NCI-H524 (cell line): ENCODE data around the gene TWF2.

Experiments used
- DNase-seq, 2 experiments: peaks; one replicate each; lab custom pipeline; 2025; lab: John Stamatoyannopoulos, UW

Gene TWF2

DNA sequence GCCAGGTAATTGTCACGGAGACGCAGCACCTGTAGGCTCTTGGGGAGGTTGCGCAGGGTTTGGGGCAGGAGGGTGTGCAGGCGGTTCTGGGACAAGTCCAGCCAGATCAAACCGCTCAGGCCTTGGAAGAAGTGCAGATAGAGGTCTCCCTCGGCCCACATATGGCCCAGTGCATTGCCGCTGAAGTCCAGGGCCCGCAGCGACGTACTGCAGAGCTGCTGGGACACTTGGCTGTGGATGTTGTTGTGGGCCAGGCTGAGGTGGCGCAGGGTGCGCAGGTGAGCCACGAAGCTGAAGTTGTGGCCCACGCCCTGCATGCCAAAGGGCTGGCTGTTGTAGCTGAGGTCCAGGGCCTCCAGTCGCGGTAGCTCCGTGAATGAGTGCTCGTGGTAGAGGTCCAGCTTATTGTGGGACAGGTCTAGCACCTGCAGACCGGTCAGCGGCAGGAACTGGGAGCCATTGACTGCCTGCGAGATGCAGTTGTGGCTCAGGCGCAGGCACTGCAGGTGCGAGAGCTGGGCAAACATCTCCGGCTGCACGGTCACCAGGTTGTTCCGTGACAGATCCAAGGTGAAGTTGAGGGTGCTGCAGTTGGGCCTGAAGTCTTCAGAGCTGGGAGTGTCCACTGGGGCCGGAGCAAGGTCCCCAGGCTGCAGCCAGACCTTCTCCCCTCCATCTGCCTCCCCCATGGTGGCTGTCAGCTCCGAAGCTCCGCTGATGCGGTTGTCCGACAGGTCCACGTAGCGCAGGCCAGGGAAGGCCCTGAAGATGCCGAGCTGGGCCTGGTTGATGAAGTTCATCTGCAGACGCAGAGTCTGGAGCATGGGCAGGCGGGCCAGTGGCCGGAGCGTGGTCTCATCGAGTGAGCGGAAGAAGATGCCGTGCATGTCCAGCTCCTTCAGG lies 16.4 kb downstream of the TWF2 start:
- DNase-seq: no peak

- no peak for DNase-seq
These were observed 17.2 kb downstream of the TWF2 start for GRCh38 chr3:52221563-52222318.

- no peak for DNase-seq
These were observed 17.8 kb downstream of the TWF2 start for GRCh38 chr3:52221141-52221562.

- peak; percentile 37 to 70 for DNase-seq
These were observed 18.5 kb downstream of the TWF2 start for GRCh38 chr3:52220380-52221026.

- DNase-seq: no peak
These were observed 19.9 kb downstream of the TWF2 start for GRCh38 chr3:52218937-52219650.

GRCh38 chr3:52218454-52218853 lies 20.5 kb downstream of the TWF2 start:
- no peak for DNase-seq

GRCh38 chr3:52218026-52218425 lies 20.9 kb downstream of the TWF2 start:
- DNase-seq: no peak

DNA sequence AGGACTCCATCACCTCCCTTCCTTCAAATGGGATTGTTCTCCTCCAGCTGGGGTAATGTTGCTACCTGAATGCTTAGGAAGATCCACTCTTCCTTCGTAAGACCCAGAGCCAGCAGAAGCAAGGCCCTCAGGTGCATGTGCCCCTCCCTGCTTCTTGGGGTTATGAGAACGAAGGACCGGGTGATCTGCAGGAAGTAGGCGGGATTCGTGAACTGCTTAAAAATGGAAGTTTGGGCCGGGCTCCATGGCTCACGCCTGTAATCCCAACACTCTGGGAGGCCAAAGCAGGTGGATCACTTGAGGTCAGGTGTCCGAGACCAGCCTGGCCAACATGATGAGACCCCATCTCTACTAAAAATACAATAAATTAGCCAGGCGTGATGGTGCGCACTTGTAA lies 21.6 kb downstream of the TWF2 start:
- DNase-seq: no peak

DNA sequence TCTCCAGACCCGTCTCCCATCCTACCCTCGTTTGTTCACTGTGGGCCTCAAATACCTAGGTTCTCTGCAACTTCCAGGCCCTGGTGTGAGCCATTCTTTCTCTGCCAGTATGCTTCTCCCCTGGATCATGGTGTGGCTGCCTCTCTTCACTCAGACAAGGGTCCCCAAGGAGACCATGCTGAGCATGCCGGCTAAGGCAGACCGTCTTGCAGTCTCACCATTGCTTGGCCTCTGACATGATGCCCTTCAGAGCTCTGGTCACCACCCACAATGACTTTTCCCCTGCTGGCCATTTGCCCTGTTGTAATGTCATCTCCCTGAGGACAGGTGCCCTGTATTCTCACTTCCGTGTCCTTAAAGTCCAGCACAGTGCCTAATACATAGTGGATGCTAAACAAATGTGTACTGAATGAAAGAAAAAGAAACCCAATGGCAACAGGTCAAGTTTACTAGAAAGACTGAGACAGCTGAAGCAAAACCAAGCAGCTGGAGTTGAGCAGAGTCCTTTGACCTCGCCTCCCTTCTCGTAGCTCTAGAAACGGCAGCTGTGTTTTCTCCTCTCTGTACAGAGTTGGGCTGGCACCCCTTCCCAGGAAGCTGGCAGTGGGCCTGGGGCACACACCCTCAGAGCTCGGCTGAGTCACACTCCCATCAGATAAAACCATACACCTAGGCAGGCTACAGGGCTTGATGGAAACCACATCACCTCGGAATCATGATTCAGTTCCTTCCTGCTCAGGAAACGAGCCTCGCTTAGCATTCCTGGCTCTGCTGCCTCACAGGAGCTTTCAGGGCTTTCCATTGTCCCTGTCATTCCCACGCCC lies 22.2 kb downstream of the TWF2 start:
- no peak for DNase-seq

- DNase-seq: no peak
These were observed 23.6 kb downstream of the TWF2 start for GRCh38 chr3:52215351-52215750.

GRCh38 chr3:52213901-52214300 lies 25.1 kb downstream of the TWF2 start:
- no peak for DNase-seq

GRCh38 chr3:52213005-52213404 lies 26.0 kb downstream of the TWF2 start:
- no peak for DNase-seq

- DNase-seq: no peak
These were observed 27.6 kb downstream of the TWF2 start for GRCh38 chr3:52211268-52211891.

- no peak for DNase-seq
These were observed 28.4 kb downstream of the TWF2 start for GRCh38 chr3:52210550-52211046.

- DNase-seq: no peak
These were observed 28.9 kb downstream of the TWF2 start for GRCh38 chr3:52210037-52210436.

DNA sequence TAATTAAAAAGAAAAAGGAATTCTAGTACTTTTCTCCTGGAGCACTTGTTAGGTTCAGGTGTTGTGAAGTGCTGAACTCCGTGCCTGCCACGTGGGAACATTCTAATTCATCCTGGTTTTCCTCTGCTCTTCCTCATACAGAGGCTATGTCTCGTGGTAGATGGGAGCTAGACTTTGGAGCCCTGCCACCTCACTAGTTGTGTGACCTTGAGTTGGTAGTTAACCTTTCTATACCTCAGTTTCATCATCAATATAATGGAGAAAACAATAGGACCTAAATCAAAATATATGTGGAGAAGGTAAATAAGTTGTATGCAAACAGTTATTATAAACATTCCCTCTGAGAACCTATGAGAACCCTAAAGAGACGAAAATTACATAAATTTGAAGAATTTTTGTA lies 30.4 kb downstream of the TWF2 start:
- no peak for DNase-seq

DNA sequence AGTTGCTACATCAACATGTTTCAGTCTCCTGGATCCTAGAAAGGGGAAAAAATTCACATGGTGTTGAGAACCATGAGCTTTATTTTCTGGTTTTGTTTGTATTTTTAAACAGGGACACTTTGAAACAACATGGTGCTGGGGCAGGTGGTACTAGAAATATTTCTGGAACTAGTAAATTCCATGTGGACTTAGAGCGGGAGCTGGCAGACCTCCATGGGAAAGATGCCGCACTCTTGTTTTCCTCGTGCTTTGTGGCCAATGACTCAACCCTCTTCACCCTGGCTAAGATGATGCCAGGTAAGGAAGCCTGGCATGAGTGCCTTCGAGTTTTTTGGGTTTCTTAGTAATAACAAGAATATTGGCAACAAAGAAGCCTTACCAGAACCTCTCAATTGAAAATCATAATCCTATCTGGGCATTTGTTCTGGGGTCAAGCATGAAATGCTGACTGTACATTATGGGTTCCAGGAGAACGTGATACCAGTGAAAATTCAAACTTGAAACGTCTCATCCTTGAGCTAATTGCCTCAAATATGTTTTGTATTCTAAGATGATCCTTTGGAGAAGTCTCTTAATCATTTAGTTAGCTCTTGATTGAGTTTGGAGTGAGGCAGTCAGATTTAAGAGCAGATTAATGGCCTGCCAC lies 33.1 kb downstream of the TWF2 start:
- no peak for DNase-seq

- DNase-seq: no peak
These were observed 34.5 kb downstream of the TWF2 start for GRCh38 chr3:52204337-52205073.

GRCh38 chr3:52203701-52204100 lies 35.3 kb downstream of the TWF2 start:
- no peak for DNase-seq
